GM19324 (cell line): ENCODE results near the gene TFCP2.
A peak's percentile ranks its signal among the peaks of the same experiment; 100 is the strongest.
"Not testable (repeated sequence)": the region's sequence is repeated elsewhere in the genome, so short reads cannot be mapped to it uniquely, and the experiment has no call there.

Source experiments
- ATAC-seq: cut with Tn5 transposase; IDR thresholded peaks from one replicate; pipeline ENCODE4 v1.9.1; 2021; ENCODE audit warnings: mild to moderate bottlenecking, moderate library complexity; ENCODE audit not compliant: unreplicated experiment, low FRiP score

TFCP2 gene

GRCh38 chr12:51172515-51173431 lies at the start of gene TFCP2:
Gene TFCP2, minus strand, starts transcription at chr12:51173135. Its CDS starts 713 bp downstream, at chr12:51172422.
- peak; percentile 97 for ATAC-seq

GRCh38 chr12:51222461-51222860 lies 49.5 kb upstream of the TFCP2 start:
- ATAC-seq, result no peak

GRCh38 chr12:51219857-51220256 lies 46.9 kb upstream of the TFCP2 start:
- not testable (repeated sequence) for ATAC-seq

GRCh38 chr12:51219322-51219721 lies 46.4 kb upstream of the TFCP2 start:
- no peak for ATAC-seq

- ATAC-seq, result no peak
Observed at GRCh38 chr12:51218607-51219161, 45.7 kb upstream of the TFCP2 start.

- peak; percentile 64 for ATAC-seq
Observed at GRCh38 chr12:51217968-51218606, 45.2 kb upstream of the TFCP2 start, which contains the start of gene POU6F1. Gene POU6F1, minus strand, starts transcription at chr12:51218062. Its CDS starts 11,226 bp downstream, at chr12:51206836.

- ATAC-seq, result peak; percentile 41
Observed at GRCh38 chr12:51217133-51217967, 44.4 kb upstream of the TFCP2 start.

- no peak for ATAC-seq
Observed at GRCh38 chr12:51216642-51217041, 43.7 kb upstream of the TFCP2 start.

GRCh38 chr12:51214895-51215294 lies 42.0 kb upstream of the TFCP2 start:
- ATAC-seq, result no peak

GRCh38 chr12:51210690-51211395 lies 37.9 kb upstream of the TFCP2 start:
- no peak for ATAC-seq

- no peak for ATAC-seq
Observed at GRCh38 chr12:51209259-51209658, 36.3 kb upstream of the TFCP2 start.

- no peak for ATAC-seq
Observed at GRCh38 chr12:51208016-51208660, 35.2 kb upstream of the TFCP2 start.

- no peak for ATAC-seq
Observed at GRCh38 chr12:51205350-51205749, 32.4 kb upstream of the TFCP2 start.

GRCh38 chr12:51202718-51203117 lies 29.8 kb upstream of the TFCP2 start:
- no peak for ATAC-seq

- no peak for ATAC-seq
Observed at GRCh38 chr12:51200806-51201205, 27.9 kb upstream of the TFCP2 start.

- no peak for ATAC-seq
Observed at GRCh38 chr12:51200156-51200555, 27.2 kb upstream of the TFCP2 start.

- ATAC-seq, result no peak
Observed at GRCh38 chr12:51199366-51199945, 26.5 kb upstream of the TFCP2 start.

- ATAC-seq, result no peak
Observed at GRCh38 chr12:51198568-51199365, 25.8 kb upstream of the TFCP2 start.
